HCT116 (cell line): ENCODE measurements around the gene KRT82. TPM values are rescaled to one million over a fixed set of nuclear protein-coding genes. Genes with fewer than 3 reads are reported as not detected.
A peak's percentile ranks its signal among the peaks of the same experiment; 100 is the strongest.
"Not testable (repeated sequence)": the region's sequence is repeated elsewhere in the genome, so short reads cannot be mapped to it uniquely, and the experiment has no call there.

ENCODE experiments used
- ATAC-seq: fragments of 200-7000 bp; cut with Tn5 transposase; 2 replicates; pipeline ENCODE4 v1.9.1; 2020; ENCODE audit warnings: mild to moderate bottlenecking, moderate library complexity
- BruUV-seq: library from RNA; stranded (reverse); fragments of 400-500 nt; replicated peaks from 2 replicates; lab custom pipeline; 2021; lab: Mats Ljungman, UMichigan
- CTCF ChIA-PET: fragments of 300-600 bp; sonication (Branson Sonifier 250); formaldehyde crosslinking; loops from one replicate; lab custom pipeline; 2021; ENCODE audit warnings: antibody characterized with exemption; lab: Charles Lee
- POLR2A ChIA-PET: fragments of 300-600, 350-600 bp; sonication (Branson Sonifier 250); formaldehyde crosslinking; loops from one replicate; lab custom pipeline; 2021; ENCODE audit warnings: antibody characterized with exemption; lab: Charles Lee
- RAD21 ChIA-PET, 2 experiments: fragments of 300-600 bp; sonication (Branson Sonifier 250); formaldehyde crosslinking; loops; one replicate each; lab custom pipeline; 2023; ENCODE audit warnings: low total read pairs in 2 of 2; ENCODE audit not compliant: uncharacterized antibody in 2 of 2, unreplicated experiment in 2 of 2, low non-redundant PET in 1 of 2; lab: Charles Lee
- DNase-seq: peaks from one replicate; pipeline ENCODE4 v3.0.0-alpha.2; 2010; ENCODE audit warnings: low read depth, low spot score
- H2AFZ ChIP-seq: fragments of 200-600 bp; shearing (Covaris generic), sonication (generic); 2 replicates; pipeline ENCODE4 v1.6.1; 2017; ENCODE audit warnings: low read depth, mixed run types, mixed read lengths, antibody characterized with exemption, low read length; ENCODE audit not compliant: poor library complexity, severe bottlenecking
- H3K27ac ChIP-seq: 2 replicates; pipeline ENCODE4 v1.5.1; 2012; ENCODE audit warnings: low read depth, low read length
- H3K27me3 ChIP-seq: fragments of 200-600 bp; sonication (generic); 2 replicates; pipeline ENCODE4 v1.6.1; 2016; ENCODE audit warnings: mixed run types, low read length, mixed read lengths; ENCODE audit not compliant: insufficient read depth
- H3K36me3 ChIP-seq, 2 experiments: fragments of 200-500 bp in 1 of 2; fragments of 200-600 bp in 1 of 2; sonication (Bioruptor generic) in 1 of 2; sonication (generic) in 1 of 2; 2 replicates each; pipeline versions ENCODE4 v1.5.1 to v1.6.1; 2014 to 2016; ENCODE audit warnings: low read length in 2 of 2, inconsistent platforms in 1 of 2, mixed read lengths in 1 of 2, mixed run types in 1 of 2; ENCODE audit not compliant: insufficient read depth in 2 of 2, control insufficient read depth in 1 of 2
- H3K4me1 ChIP-seq, 2 experiments: fragments of 200-600 bp in 1 of 2; sonication (generic) in 1 of 2; 2 replicates each; pipeline versions ENCODE4 v1.5.1 to v1.6.1; 2012 to 2017; ENCODE audit warnings: low read length in 2 of 2, inconsistent platforms in 1 of 2, mild to moderate bottlenecking in 1 of 2, mixed read lengths in 1 of 2, mixed run types in 1 of 2, moderate library complexity in 1 of 2; ENCODE audit not compliant: insufficient read depth in 2 of 2, control insufficient read depth in 1 of 2
- H3K4me2 ChIP-seq: fragments of 200-600 bp; sonication (generic); 2 replicates; pipeline ENCODE4 v1.6.1; 2017; ENCODE audit warnings: mixed run types, low read length, mixed read lengths
- H3K4me3 ChIP-seq, 2 experiments: fragments of 200-600 bp in 1 of 2; sonication (generic) in 1 of 2; replicated peaks in 1 of 2; 2 replicates each; pipeline ENCODE4 v1.5.1; 2011 to 2016; ENCODE audit warnings: low read length in 2 of 2, control low read depth in 1 of 2, low read depth in 1 of 2, mild to moderate bottlenecking in 1 of 2, mixed read lengths in 1 of 2, mixed run types in 1 of 2
- H3K79me2 ChIP-seq: fragments of 200-600 bp; sonication (generic); 2 replicates; pipeline ENCODE4 v1.6.1; 2017; ENCODE audit warnings: mild to moderate bottlenecking, mixed run types, low read length, moderate library complexity, mixed read lengths; ENCODE audit not compliant: insufficient read depth
- H3K9ac ChIP-seq: fragments of 200-600 bp; sonication (generic); 2 replicates; pipeline ENCODE4 v1.6.1; 2016; ENCODE audit warnings: low read length, mixed read lengths
- H3K9me2 ChIP-seq: fragments of 200-600 bp; sonication (generic), shearing (Covaris generic); 2 replicates; pipeline ENCODE4 v1.6.1; 2017; ENCODE audit warnings: mixed run types, mild to moderate bottlenecking, moderate library complexity; ENCODE audit not compliant: insufficient read depth
- H3K9me3 ChIP-seq, 2 experiments: fragments of 200-500 bp in 1 of 2; fragments of 200-600 bp in 1 of 2; sonication (Bioruptor generic) in 1 of 2; sonication (generic) in 1 of 2; 2 replicates each; pipeline ENCODE4 v1.6.1; 2014 to 2017; ENCODE audit warnings: low read length in 2 of 2, mixed read lengths in 2 of 2, inconsistent platforms in 1 of 2, low read depth in 1 of 2, mild to moderate bottlenecking in 1 of 2, mixed run types in 1 of 2, moderate library complexity in 1 of 2; ENCODE audit not compliant: control insufficient read depth in 1 of 2, insufficient read depth in 1 of 2
- H4K20me1 ChIP-seq: fragments of 200-600 bp; sonication (generic), shearing (Covaris generic); 2 replicates; pipeline ENCODE4 v1.6.1; 2017; ENCODE audit warnings: mixed run types, mild to moderate bottlenecking, moderate library complexity; ENCODE audit not compliant: insufficient read depth
- intact Hi-C: fragments of 100-400 bp; cut with micrococcal nuclease; formaldehyde crosslinking; loops from 2 replicates; pipeline ENCODE4 v1.10.0; 2022
- total RNA-seq: library from RNA; stranded (reverse); gene quantifications from one replicate; pipeline ENCODE4 v1.2.1, GENCODE V29; 2021; ENCODE audit not compliant: unreplicated experiment
- TF ChIP-seq, protein P1 (sequence below): IDR thresholded peaks from 2 replicates; pipeline ENCODE4 v1.6.1; 2012

KRT82 gene
- total RNA-seq, 1 experiment from 2014 or later: not detected

DNA sequence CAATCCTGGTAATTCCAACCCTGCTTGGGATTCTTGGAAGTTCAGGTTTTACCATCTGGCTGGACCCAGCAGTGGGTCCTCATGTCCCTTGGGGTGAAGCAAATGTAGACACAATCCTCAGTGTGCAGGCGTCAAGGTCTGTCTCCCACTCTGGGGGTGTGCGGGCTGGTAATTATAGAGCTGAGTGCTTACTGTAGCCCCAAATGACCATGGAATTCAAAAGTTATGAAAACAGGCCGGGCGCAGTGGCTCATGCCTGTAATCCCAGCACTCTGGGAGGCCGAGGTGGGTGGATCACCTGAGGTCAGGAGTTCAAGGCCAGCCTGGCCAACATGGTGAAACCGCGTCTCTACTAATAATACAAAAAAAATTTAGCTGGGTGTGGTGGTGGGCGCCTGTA, 61.1 kb downstream of the KRT82 start:
- H3K9me2 ChIP-seq, BruUV-seq, H3K9ac ChIP-seq, H3K9me3 ChIP-seq, H3K79me2 ChIP-seq, H3K4me3 ChIP-seq, H3K27me3 ChIP-seq, H3K36me3 ChIP-seq, DNase-seq, H3K27ac ChIP-seq, RAD21 ChIA-PET, intact Hi-C loops, H4K20me1 ChIP-seq, H2AFZ ChIP-seq: not testable (repeated sequence)
- CTCF ChIA-PET: interaction anchor here (2.6 kb wide), 1 partner anchor 27 kb away, joined by 10 read pairs; no protein-coding TSS in a partner anchor
- Histone ChIP-seq H3K4me1 (peaks cover 14 to 29% of the 10 kb centered on the region in 2 experiments), H3K4me2 (peak overlapping the region; percentile 59)
- POLR2A ChIA-PET: interaction anchor here (0.8 to 1.4 kb wide), 2 partner anchors 17 to 65 kb away, joined by 3 to 4 read pairs; no protein-coding TSS in a partner anchor
- peak; percentile 20; the same call in 1 of the 2 replicates for ATAC-seq

DNA sequence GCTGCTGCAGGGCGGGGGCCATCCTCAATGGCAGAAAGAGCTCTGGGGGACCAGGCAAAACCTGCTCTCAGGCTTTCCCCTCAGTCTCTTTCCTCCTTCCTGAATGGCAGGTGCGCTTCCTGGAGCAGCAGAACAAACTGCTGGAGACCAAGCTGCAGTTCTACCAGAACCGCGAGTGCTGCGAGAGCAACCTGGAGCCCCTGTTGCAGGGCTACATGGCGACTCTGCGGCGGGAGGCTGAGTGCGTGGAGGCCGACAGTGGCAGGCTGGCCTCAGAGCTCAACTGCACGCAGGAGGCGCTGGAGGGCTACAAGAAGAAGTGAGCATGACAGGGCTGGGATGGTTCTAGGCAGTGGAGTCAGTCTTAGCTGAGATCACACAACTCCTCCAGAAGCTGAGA, 62.0 kb downstream of the KRT82 start:
- Histone ChIP-seq H3K36me3 (no peaks in the 10 kb centered on the region), H3K9me3 (no peaks in the 10 kb centered on the region), H3K4me3 (no peak overlapping the region), H3K27me3 (no peaks in the 10 kb centered on the region), H3K4me1 (peaks cover 14 to 29% of the 10 kb centered on the region in 2 experiments), H3K4me2 (no peak overlapping the region), H2AFZ (no peak overlapping the region), H3K27ac (no peak overlapping the region), H4K20me1 (no peaks in the 10 kb centered on the region), H3K9me2 (no peaks in the 10 kb centered on the region), H3K9ac (no peak overlapping the region), H3K79me2 (no peaks in the 10 kb centered on the region)
- no TSS peak for BruUV-seq
- DNase-seq: no peak
- CTCF ChIA-PET: interaction anchor here (2.6 kb wide), 1 partner anchor 28 kb away, joined by 10 read pairs; no protein-coding TSS in a partner anchor
- no peak for ATAC-seq
- TF ChIP-seq, protein P1, sequence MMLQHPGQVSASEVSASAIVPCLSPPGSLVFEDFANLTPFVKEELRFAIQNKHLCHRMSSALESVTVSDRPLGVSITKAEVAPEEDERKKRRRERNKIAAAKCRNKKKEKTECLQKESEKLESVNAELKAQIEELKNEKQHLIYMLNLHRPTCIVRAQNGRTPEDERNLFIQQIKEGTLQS: no peak
- RAD21 ChIA-PET: no interaction called here
- POLR2A ChIA-PET: interaction anchor here (0.8 kb wide), 1 partner anchor 18 kb away, joined by 3 read pairs; no protein-coding TSS in a partner anchor
- intact Hi-C loops: no loop called here

Other genes with a start within 250 kb of the KRT82 start
- 8.8 TPM for gene KRT80, start 214.3 kb downstream of the KRT82 start, total RNA-seq
- gene KRT7, start 173.1 kb downstream of the KRT82 start, total RNA-seq: 72.6 TPM
- 1.5 TPM for gene KRT86, start 131.7 kb downstream of the KRT82 start, total RNA-seq
- 0.84 TPM for gene KRT81, start 114.8 kb downstream of the KRT82 start, total RNA-seq
- not detected for gene KRT83, start 84.9 kb downstream of the KRT82 start, total RNA-seq
- gene KRT85, start 38.9 kb downstream of the KRT82 start, total RNA-seq: not detected
- gene KRT84, start 20.7 kb downstream of the KRT82 start, total RNA-seq: not detected
- gene KRT75, start 28.0 kb upstream of the KRT82 start, total RNA-seq: not detected
- gene KRT6B, start 45.8 kb upstream of the KRT82 start, total RNA-seq: not detected
- gene KRT6C, start 67.5 kb upstream of the KRT82 start, total RNA-seq: not detected
- 0.66 TPM for gene KRT6A, start 86.9 kb upstream of the KRT82 start, total RNA-seq
- 0.44 TPM for gene KRT5, start 114.1 kb upstream of the KRT82 start, total RNA-seq
- not detected for gene KRT71, start 146.8 kb upstream of the KRT82 start, total RNA-seq
- gene KRT74, start 167.5 kb upstream of the KRT82 start, total RNA-seq: not detected
- gene KRT72, start 195.1 kb upstream of the KRT82 start, total RNA-seq: 0.17 TPM
- not detected for gene KRT73, start 212.2 kb upstream of the KRT82 start, total RNA-seq
- not detected for gene KRT2, start 245.9 kb upstream of the KRT82 start, total RNA-seq